KMS-11 (cell line): ENCODE results near the gene DDX49.
"Not testable (repeated sequence)": the region's sequence is repeated elsewhere in the genome, so short reads cannot be mapped to it uniquely, and the experiment has no call there.

Experiments
- H2AFZ ChIP-seq: fragments of 200-600 bp; sonication (generic); 2 replicates; pipeline ENCODE4 v1.6.1; 2016; ENCODE audit warnings: antibody characterized with exemption, mixed run types, low read depth
- H3K27ac ChIP-seq: fragments of 200-600 bp; sonication (generic); 2 replicates; pipeline ENCODE4 v1.6.1; 2016; ENCODE audit warnings: mild to moderate bottlenecking, mixed run types
- H3K27me3 ChIP-seq: fragments of 200-600 bp; sonication (generic); 2 replicates; pipeline ENCODE4 v1.6.1; 2017; ENCODE audit warnings: mild to moderate bottlenecking, low read depth, mixed run types, moderate library complexity; ENCODE audit not compliant: insufficient read depth
- H3K36me3 ChIP-seq: fragments of 200-600 bp; sonication (generic); 2 replicates; pipeline ENCODE4 v1.6.1; 2017; ENCODE audit warnings: mild to moderate bottlenecking, mixed run types; ENCODE audit not compliant: insufficient read depth
- H3K4me1 ChIP-seq: fragments of 200-600 bp; sonication (generic); 2 replicates; pipeline ENCODE4 v1.6.1; 2016; ENCODE audit warnings: mild to moderate bottlenecking, low read depth, mixed run types; ENCODE audit not compliant: poor library complexity, severe bottlenecking
- H3K4me2 ChIP-seq: fragments of 200-600 bp; sonication (generic); 2 replicates; pipeline ENCODE4 v1.7.0; 2016; ENCODE audit warnings: mild to moderate bottlenecking, mixed run types
- H3K4me3 ChIP-seq: fragments of 200-600 bp; sonication (generic); IDR thresholded peaks from 2 replicates; pipeline ENCODE4 v1.6.1; 2017; ENCODE audit warnings: low read depth, low read length, mixed read lengths; ENCODE audit not compliant: insufficient read depth
- H3K79me2 ChIP-seq: fragments of 200-600 bp; sonication (generic); 2 replicates; pipeline ENCODE4 v1.6.1; 2016; ENCODE audit warnings: low read depth, mixed run types; ENCODE audit not compliant: insufficient read depth
- H3K9ac ChIP-seq: fragments of 200-600 bp; sonication (generic); 2 replicates; pipeline ENCODE4 v1.6.1; 2016; ENCODE audit warnings: mild to moderate bottlenecking, mixed run types
- H4K20me1 ChIP-seq: fragments of 200-600 bp; sonication (generic); 2 replicates; pipeline ENCODE4 v1.6.1; 2016; ENCODE audit warnings: mild to moderate bottlenecking, mixed run types; ENCODE audit not compliant: insufficient read depth
- CTCF ChIP-seq: fragments of 200-600 bp; sonication (generic); conservative IDR thresholded peaks from 2 replicates; pipeline ENCODE4 v1.6.1; 2017; ENCODE audit warnings: low read depth, mild to moderate bottlenecking, antibody characterized with exemption, low read length, moderate library complexity, mixed read lengths

Gene DDX49

DNA sequence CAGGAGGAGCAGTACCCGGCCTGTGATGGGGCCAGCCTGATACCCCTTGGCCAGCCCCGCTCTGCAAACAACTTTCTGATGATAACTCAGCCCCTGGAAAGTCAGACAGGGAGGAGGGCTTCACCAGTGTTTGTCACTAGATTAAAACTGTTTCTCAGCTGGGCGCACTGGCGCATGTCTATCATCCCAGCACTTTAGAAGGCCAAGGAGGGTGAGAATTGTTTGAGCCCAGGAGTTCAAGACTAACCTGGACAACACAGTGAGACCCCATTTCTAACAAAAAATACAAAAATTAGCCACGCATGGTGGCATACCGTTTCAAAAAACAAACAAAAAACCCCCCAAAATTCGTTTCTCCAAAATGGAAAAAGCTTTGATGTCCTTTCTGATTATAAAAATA is 18.0 kb upstream of the DDX49 start:
- no peak overlapping the region for H3K27ac ChIP-seq
- no peak overlapping the region for H3K4me2 ChIP-seq
- H2AFZ ChIP-seq = no peak overlapping the region
- H3K27me3 ChIP-seq = peaks cover 9% of the 10 kb centered on the region; the same call in 1 of the 2 replicates
- no peak overlapping the region for H3K4me3 ChIP-seq
- H3K4me1 ChIP-seq = peaks cover 9% of the 10 kb centered on the region
- no peaks in the 10 kb centered on the region for H4K20me1 ChIP-seq
- no peaks in the 10 kb centered on the region for H3K36me3 ChIP-seq
- no peaks in the 10 kb centered on the region for H3K79me2 ChIP-seq
- no peak overlapping the region for H3K9ac ChIP-seq
- TF ChIP-seq CTCF = no peak

DNA sequence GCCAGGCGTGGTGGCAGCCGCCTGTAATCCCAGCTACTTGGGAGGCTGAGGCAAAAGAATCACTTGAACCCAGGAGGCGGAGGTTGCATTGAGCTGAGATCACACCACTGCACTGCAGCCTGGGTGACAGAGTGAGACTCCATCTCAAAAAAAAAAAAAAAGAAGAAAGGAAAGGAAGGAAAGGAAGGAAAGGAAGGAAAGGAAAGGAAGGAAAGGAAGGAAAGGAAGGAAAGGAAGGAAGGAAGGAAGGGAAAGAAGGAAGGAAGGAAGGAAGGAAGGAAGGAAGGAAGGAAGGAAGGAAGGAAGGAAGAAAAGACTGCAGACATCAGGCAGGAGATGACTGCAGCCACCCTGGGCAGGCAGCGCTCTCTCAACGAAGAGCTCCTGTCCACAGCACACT is 17.0 kb upstream of the DDX49 start:
- H3K4me1 ChIP-seq = peaks cover 13% of the 10 kb centered on the region
- H3K9ac ChIP-seq, H3K4me3 ChIP-seq, H3K27me3 ChIP-seq, H3K27ac ChIP-seq, H3K4me2 ChIP-seq, H3K79me2 ChIP-seq, H4K20me1 ChIP-seq, H2AFZ ChIP-seq, H3K36me3 ChIP-seq: not testable (repeated sequence)

DNA sequence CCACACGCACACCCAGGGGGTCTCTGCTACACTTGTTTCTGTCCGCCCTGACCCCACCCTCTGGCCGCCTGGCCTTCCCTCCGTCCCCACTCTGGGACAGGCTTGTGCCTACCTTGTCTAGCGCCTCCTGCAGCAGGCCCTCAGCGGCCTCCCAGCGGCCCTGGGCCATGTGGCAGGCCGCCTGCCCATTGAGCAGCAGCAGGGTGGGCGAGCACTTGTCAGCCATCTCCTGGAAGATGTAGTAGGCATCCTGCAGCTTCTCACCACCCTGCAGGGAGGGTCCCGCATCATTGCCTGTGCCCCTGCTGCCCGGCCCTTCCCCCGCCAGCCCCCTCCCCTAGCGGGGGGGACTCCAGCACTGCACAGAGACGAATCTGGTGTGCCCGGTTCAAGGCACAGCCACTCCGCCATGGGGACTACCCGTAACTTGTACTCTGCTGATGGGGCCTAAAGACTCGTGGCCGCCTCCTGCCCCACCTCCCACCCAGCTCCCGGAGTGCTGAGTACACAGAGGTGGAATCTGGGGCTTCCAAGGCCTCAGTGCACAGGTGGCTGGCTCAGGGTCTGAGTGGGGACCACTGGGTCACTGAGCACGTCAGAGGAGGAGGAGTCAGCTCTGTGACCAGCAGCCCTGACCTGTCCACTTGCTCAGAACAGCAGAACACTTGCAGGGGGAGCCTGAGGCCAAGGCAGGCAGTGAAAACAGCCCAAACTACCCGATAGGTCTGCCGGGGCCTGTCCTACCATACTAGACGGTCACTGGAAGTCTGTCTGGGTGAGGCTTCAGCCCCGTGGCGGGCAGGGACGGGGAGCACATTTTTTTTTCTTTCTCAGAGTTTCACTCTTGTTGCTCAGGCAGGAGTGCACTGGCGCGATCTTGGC is 16.1 kb upstream of the DDX49 start:
- no peak for TF ChIP-seq CTCF
- H3K4me2 ChIP-seq = no peak overlapping the region
- no peaks in the 10 kb centered on the region for H3K79me2 ChIP-seq
- no peaks in the 10 kb centered on the region for H4K20me1 ChIP-seq
- no peak overlapping the region for H3K4me3 ChIP-seq
- peaks cover 13% of the 10 kb centered on the region for H3K4me1 ChIP-seq
- H3K9ac ChIP-seq = no peak overlapping the region
- no peak overlapping the region for H3K27ac ChIP-seq
- no peaks in the 10 kb centered on the region for H3K27me3 ChIP-seq
- H3K36me3 ChIP-seq = no peaks in the 10 kb centered on the region
- no peak overlapping the region for H2AFZ ChIP-seq

DNA sequence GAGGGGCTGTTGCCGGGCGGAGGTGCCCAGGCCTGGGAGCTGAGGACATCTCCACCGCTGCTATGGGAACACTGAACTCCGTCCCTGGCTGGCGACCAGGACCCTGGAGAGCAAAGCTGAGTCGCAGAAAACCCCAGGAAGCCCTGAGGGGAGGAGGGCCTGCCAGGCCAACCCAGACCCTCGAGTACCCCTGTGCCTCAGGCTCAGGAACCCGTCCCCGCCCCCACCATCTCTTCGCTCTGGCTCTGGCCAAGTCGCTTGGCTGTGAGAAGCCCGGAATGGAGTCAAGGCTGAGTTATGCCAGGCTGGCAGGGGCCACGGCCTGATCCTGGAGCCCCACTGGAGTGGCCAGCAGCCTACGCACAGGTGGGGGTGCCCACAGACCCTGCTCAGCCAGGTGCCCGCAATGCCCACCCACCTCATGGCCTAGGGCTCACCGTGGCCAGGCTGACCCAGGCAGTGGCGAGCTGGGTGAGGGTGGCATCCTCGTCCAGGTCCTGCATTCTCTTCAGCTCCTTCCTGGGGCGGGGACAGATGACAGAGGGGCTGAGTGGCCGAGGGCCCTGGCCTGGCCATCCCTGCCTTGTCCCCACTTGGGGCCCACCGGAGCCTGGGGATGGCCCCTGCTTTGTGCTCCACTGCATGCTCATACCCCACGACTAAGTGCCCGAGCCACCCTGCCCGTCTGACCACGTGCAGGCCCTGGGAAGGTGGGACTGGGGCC is 15.0 kb upstream of the DDX49 start:
- H3K9ac ChIP-seq = no peak overlapping the region
- no peak overlapping the region for H3K27ac ChIP-seq
- no peaks in the 10 kb centered on the region for H4K20me1 ChIP-seq
- peaks cover 13% of the 10 kb centered on the region for H3K4me1 ChIP-seq
- no peaks in the 10 kb centered on the region for H3K36me3 ChIP-seq
- no peaks in the 10 kb centered on the region for H3K27me3 ChIP-seq
- no peaks in the 10 kb centered on the region for H3K79me2 ChIP-seq
- H3K4me2 ChIP-seq = no peak overlapping the region
- TF ChIP-seq CTCF = no peak
- no peak overlapping the region for H3K4me3 ChIP-seq
- H2AFZ ChIP-seq = no peak overlapping the region

GRCh38 chr19:18905058-18905456 is 14.5 kb upstream of the DDX49 start:
- no peak overlapping the region for H3K9ac ChIP-seq

More at GRCh38 chr19:18905058-18905456, 14.5 kb upstream of the DDX49 start:
- no peak overlapping the region for H3K4me3 ChIP-seq
- no peaks in the 10 kb centered on the region for H3K27me3 ChIP-seq
- TF ChIP-seq CTCF = no peak
- H3K36me3 ChIP-seq = no peaks in the 10 kb centered on the region
- H3K79me2 ChIP-seq = no peaks in the 10 kb centered on the region
- no peak overlapping the region for H2AFZ ChIP-seq
- no peak overlapping the region for H3K4me2 ChIP-seq
- no peaks in the 10 kb centered on the region for H4K20me1 ChIP-seq
- no peak overlapping the region for H3K27ac ChIP-seq
- peaks cover 13% of the 10 kb centered on the region for H3K4me1 ChIP-seq
